ENCODE measurements around the gene TUBB4B.

The TUBB4B gene

DNA sequence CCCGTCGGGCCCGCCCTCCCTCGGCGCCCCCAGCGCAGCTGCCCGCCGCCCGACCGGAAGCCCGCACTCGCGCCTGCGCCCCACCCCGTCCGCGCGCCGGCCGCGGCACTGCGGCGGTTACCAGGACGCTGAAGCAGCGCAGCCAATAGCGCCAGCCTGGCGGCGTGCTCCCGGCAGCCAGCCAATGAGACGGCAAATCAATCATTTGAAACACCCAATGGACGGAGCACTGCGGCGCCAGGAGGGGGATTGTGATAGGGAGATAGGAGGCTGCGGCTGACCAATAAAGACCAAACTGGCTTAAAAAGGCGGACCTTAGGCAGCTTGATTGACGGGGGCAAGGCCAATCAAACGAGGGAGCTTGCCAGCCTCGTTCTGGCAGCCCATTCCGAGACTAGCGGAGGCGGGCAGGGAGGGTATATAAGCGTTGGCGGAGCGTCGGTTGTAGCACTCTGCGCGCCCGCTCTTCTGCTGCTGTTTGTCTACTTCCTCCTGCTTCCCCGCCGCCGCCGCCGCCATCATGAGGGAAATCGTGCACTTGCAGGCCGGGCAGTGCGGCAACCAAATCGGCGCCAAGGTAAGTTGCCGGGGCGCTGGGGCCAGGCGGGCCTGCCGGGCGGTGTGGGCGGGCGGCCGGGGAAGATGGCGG is at the start of gene TUBB4B:
TSS of gene TUBB4B (plus strand) at position 447 of the 649 bp plus-strand sequence. CDS start at position 521, 74 bp downstream.
- DNase-seq, result peak; percentile 97

DNA sequence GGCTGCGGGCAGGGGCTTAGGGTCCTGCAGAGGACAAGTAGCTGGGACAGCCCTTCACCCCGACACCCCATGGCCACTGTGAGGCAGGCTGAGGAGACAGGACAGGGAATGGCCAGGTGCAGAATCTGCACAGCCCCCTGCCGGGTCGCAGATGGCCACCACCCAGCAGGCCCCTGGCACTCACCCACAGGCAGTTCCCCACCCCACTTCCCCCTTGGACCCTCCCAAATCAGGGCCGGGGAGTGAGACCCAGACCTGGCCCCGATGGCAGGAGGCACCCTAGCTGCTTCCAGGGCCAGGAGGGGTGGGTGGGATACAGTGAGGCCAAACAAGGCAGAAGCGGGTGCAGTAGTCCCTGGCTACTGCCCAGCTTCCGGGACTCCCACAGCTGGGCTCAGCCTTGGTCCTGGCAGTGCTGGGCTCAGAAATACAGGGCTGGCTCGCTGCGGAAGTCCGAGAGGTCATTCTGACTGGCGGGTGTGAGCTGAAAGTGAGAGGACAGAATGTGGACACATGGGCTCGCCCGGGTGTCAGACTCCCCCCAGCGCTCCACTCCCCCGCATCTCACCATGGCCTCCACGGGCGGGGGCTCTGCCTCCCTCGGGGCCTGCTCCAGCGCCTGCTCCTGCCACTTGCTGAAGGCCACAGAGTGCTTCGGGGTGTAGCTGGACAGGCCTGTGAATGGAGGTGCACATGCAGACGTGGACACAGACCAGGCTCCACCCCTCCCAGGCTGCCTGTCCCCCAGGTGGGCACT is 49.2 kb upstream of the TUBB4B start:
- no peak for DNase-seq

DNA sequence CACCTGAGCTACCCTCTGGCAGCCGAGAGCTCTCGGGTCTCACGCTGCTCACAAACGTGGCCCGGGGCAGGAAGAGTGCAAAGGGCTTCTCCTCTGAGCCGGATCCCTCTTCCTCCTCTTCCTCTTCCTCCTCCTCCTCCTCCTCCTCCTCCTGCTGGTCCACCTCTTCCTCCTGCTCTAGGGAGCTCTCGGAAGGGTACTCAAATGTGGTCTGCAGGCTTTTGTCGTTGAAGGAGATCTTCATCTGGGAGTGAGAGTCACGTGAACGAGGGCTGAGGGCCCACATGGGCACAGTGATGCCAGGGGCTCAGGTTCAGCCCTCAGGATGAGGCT is 48.7 kb upstream of the TUBB4B start:
- no peak for DNase-seq

DNA sequence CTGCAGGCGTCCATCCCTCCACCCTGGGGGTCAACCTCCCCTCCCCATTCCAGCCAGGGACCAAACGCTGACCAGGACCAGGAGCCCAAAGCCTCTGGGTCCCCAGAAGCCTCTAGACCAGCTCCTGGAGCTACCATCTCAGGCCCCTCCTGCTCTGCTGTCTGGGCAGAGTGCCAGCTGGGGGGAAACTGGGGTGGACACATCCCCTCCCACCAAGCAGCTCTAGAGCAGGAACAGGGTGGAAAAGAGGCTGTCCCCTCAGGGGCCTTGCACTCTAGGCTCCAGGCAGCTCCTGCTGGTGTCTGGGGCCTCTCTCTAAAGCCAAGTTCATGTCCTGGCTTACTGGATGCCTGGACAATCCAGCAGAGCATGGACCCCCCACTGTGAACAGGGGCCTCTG is 48.2 kb upstream of the TUBB4B start:
- no peak for DNase-seq

DNA sequence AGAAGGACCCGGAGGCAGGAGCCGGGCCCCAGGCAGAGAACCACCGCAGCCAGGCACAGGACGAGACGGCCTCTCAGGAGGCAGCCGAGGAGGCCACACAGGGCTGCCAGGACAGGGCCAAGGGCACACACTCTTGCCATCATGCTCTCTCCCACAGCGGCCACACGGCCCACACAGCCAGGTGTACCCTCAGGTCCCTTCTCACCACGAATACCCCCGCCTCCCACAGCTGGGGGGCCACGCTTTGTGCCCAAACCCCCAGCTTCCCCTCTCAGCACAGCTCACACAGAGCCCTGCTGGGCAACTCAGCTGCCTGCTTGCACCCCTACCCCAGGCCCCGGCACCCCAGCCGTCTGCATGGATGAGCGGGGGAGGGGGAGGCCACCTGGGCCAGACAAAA is 47.3 kb upstream of the TUBB4B start:
- DNase-seq, result no peak

DNA sequence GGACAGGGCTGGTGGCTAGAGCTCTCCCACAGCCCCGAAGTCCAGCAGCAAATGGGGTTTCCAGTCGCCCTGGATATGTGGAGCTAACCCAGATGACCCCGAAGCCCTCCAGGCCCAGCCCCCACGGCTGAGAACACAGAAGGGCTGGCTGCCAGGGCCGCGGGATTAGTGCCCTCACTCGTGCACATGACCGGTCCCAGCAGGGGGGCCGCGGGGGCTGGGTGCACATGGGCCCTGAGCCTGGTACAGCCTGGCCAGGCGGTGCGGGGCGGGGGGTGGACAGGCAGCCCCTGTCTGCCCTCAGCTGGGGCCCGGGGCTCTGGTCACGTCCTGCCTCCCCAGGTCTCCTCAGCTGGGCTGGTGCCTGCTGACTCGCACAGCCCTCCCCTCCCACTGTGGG is 46.7 kb upstream of the TUBB4B start:
- DNase-seq, result no peak

DNA sequence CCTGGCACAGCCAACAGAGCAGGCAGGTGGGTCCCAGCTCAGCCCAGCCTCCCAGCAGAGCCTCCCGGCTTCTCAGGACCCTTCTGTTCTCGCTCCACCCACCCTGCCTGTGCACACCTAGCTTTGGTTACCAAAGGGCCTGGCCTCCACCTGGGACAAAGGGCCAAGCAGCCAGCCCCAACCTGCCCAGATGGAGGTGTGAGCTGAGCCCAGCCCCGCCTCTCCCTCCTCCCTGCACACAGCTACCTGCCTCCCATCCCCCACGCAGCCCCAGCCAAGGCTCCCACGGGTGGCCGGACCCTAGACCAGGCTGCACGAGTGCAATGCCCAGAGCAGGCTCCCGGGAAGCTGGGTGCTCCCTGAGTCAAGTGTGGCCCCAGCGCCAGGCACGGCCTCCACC is 46.2 kb upstream of the TUBB4B start:
- DNase-seq, result no peak

DNA sequence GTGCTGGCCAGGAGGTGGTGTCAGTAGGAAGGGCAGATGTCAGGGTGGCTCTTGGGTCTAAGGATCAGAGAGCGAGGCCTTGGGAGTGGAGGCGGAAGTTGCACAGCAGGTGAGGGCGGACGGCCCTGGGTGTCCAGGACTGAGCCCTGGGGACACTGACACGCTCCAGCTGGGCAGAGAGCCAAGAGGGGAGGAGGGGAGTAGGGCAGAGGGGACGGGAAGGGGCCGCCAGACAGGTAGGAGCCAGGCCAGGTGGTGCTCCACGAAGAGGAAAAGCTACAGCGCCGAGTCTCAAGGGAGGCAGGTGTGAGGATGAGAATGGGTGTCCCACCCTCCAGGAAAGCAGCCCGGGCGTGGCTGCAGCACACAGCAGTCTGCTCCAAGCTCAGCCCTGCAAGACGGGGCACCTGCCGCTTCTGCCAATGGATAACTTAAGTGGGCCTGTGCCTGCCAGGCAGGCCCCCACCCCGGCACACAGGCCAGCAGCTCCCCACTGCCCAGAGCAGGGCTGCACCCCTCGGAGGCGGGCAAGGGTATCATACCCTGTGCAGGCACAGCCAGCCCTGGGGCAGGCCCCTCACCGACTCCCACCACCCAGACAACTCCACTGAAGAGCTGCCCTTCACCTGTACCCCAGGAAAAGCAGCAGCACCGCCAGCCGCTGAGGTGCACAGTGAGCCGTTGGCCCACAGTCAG is 45.4 kb upstream of the TUBB4B start:
- no peak for DNase-seq

DNA sequence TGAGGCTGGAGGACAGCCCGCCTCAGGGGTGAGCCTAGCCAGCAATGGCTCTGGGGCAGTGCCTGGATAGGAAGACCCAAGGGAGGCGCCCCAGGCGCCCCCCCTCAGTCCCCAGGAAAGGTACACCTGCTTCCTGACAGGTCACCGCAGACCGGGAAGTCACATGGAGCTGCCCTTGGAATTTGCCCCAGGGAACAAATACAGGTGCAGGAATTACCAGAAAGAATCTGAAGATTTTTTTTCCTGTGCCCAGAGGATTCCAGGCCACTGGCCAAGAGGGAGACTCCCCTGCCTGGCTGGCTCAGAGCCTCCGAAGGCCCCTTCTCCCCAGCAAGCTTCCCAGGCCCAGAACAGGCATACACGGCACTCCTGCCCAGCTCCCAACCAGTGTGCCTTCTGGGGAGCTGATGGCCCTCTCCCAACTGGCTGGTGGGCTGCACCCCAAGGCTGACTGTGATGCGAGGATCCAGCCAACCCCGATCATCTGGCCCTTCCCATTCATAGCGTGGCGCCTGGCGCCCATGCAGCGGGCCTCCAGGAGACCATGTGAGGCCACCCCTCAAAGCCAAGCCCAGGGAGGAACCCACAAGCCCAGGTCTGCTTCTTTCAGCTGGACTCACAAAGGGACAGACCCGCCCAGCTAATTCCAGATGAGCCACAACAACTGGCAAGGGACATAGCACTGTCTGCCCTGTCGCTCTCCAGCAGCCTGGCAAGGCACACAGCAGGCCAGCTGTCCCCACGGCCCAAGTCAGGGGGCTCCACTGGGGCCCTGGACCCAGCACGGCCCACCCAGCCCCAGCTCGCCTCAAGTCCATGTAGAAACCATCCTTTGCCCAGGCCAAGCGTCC is 42.8 kb upstream of the TUBB4B start:
- DNase-seq, result no peak

DNA sequence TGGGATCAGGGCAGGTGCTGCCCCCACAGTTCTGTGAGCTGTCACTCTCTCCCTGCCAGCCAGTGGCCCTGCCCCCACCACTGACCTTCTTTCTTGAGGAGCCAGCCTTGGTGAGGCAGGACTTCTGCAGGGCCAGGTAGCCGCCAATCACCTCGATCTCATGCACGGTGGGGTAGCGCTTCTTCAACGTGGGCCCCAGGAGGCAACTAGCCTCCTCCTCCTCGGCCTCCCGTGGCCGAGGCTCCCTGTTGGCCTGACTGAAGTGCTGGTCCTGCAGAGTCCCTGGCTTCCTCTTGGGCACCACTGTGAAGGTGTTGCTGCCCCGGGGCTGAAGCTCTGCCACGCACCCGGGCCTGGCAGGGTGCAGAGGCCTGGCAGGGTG is 42.2 kb upstream of the TUBB4B start:
- no peak for DNase-seq

DNA sequence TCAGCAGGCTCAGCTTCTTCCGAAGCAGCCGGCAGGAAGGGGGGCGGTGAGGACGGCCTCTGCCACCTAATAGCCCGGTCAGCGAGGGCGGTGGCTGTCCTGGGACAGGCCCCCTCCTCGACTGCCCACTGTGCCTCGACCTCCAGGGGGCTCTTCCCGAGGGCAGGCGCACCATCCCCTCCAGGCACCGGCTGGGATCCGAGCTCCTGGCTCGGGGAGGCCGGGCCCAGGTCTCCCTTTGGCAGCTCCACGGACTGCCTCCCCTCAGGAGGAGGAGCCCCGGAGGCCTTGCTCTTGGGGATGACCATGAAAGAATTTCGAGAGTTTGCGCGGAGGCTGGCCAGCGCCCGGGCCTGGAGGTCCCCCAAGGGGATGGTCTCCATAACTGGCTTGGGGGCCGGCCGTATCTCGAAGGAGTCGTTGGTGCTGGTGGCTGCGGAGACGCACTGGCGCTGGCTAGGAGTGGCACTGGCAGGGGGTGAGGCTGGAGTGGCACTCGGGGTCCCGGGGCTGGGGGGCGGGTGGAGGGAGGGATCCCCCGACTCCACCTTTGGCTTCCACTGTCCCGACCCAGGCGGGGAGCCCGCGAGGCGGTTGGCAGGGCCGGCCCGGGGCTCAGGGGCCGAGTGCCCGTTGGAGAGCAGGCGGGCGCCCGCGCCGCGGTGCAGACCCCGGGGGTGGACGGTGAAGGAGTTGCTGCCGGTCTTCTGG is 41.5 kb upstream of the TUBB4B start:
- peak; percentile 24 for DNase-seq

DNA sequence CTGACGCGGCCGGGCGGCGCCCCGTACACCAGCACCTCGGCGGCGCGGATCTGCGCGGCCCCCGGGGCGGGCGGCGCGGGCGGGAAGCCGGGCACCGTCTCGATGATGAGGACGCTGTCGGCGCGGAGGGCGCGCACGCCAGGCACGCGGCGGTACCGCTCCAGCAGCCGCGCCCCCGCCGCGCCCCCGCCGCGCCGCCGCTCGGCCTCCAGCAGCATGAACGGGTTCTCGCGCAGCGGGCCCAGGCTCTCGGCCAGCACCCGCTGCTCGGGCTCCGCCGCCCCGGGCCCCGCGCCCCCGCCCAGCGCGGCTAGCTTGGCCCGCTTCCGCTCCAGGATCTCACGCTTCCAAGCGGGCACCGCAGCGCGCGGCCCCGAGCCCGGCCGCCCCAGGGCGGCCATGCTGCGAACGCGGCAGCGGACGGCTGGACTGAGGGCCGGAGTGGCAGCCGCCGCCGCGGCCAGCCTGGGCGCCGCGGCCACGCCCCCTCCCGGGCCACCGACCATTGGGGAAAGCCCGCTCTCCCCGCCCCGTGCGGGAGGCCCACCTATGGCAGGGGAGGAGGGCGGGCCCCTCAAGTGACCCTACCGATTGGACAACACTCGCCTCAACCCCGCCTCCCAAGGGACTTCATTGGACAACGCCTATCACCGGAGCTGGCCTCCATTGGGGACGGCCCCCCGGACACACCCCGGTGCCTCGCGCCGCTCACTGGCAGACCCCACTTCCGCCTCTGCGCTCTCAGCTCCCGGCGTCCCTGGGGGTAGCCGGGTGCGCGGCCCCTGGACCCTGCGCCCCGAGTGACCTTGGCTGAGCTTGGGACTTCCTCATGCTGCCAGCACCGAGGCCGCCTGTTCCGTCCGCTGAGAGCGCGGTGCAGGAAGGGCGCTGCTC is 40.5 kb upstream of the TUBB4B start, which contains the start of gene TPRN:
TSS of gene TPRN (minus strand) at position 431 of the 894 bp plus-strand sequence. CDS start at position 401, 30 bp downstream.
- peak; percentile 100 for DNase-seq

DNA sequence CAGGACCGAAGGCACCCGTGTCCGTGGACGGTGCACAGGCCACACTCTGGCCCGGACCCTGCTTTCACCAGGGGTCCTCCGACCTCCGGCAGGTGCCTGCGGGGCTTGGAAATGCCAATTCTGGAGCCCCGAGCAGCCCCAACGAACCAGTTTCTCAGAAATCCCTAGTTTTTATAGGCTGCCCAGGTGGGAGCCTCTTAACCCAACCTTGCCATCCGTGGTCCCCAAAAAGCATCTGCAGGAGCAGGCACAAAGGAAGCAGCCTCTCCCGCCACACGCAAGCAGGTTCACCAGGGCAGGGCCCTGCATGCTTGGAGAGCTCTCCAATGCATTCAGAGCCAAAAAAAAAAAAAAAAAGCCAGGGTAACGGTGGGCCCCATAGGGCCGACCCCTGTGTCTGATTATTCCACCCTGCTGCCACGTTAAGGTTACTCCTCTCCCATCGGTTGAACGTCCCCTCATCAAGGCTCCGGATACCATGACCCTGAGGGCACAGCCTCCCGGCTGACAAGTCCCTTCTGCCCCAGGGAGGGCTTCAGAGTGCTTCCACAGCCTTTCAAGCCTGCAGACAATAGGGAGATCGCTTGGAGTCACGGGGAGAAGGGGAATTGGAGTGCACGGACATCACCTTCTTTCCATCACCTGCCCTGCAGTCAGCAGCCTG is 39.8 kb upstream of the TUBB4B start:
- no peak for DNase-seq

DNA sequence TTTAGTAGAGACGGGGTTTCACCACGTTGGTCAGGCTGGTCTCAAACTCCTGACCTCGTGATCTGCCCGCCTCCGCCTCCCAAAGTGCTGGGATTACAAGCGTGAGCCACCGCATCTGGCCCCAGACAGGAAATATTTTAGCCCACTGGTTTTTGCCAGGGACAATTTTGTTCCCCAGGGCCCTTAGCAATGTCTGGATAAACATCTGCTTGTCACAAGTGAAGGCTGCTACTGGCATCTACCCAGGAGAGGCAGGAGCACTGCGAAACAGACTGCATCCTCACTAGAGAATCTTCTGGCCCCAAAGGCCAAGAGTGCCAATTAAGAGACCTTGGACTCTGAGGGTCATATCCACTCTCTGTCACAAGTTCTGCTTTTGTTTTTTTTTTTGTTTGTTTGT is 38.1 kb upstream of the TUBB4B start:
- no peak for DNase-seq

DNA sequence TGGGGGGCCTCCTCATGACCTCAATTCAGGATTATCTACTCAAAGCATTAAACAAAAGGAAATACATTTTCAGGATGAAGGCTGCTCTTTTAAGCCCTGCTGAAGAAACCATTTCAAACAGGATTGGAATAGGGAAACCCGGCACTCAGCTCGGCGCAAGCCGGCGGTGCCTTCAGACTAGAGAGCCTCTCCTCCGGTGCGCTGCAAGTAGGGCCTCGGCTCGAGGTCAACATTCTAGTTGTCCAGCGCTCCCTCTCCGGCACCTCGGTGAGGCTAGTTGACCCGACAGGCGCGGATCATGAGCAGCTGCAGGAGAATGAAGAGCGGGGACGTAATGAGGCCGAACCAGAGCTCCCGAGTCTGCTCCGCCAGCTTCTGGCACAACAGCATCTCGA is 36.4 kb upstream of the TUBB4B start:
- no peak for DNase-seq

DNA sequence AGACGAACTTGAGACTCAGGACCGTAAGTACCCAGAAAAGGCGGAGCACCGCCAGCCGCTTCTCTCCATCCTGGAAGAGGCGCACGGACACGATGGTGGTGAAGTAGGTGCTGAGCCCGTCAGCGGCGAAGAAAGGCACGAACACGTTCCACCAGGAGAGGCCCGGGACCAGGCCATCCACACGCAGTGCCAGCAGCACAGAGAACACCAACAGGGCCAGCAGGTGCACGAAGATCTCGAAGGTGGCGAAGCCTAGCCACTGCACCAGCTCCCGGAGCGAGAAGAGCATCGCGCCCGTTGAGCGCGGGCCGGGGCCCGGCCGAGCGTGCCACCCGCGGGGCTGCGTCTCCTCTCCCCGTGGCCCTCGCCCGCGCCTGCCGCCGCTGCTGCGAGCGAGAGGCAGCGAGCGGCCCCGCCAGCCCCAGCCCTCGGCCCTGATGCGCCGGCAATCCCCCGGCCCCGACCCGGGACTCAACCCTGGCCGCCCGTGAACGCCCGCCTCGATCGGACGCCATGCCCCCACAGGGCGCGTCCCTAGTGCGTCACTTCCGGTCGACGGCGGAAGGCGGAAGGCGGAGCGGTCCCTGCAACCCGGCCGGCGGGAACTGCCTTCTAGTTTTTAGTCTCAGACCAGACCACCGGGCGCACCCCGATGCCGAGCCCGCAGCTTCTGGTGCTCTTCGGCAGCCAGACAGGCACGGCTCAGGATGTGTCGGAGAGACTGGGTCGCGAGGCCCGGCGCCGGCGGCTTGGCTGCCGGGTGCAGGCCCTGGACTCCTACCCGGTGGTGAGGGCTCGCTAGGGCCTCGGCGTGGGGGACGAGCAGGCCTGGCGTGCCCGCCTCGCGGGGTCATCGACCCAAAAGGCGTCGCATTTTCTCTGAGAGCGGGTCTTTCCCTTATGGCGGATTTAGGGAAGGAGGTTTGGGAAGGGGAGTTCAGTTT is 35.7 kb upstream of the TUBB4B start, which contains the start of the genes NDOR1 and TMEM203:
TSS of gene NDOR1 (plus strand) at position 575 of the 944 bp plus-strand sequence. CDS start at position 653, 78 bp downstream.
TSS of gene TMEM203 (minus strand) at position 523 of the 944 bp plus-strand sequence. CDS start at position 289, 234 bp downstream.
- peak; percentile 97 for DNase-seq

DNA sequence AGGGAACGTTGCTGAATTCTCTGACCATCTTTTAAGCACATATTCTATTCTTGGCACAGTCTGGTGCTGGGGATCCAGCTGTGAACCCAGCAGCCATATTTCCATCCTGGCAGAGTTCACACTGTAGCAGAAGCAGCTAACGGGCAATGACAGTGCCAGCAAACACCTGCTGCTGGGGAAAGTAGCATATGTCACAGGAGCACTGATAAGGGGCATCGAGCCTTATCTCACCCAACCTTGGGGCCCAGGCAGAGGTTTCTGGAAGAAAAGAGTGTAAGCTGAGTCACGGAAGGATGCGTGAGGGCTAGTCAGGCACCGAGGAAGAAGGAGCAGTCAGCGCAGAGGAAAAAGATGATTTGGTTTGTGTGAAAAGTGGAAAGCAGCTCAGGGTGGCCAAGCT is 34.5 kb upstream of the TUBB4B start:
- no peak for DNase-seq

DNA sequence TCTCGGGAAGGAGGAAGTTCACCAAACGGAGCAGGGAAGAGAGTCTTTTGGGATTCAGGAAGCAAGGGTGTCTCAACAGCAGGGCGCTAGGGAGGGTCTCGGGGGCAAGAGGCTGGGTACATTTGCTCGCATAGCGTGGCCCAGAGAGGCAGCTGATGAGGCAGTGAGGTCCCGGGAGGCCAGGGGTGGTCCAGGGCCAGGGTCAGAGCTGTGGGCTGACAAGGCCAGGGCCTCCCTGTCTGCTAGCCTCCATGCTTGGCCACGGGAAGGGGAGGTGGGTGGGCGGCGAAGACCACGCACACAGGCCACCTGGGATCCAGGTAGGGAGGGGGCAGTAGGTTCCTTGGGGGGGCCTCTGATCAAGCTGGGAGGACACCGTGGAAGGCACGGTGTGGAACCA is 29.6 kb upstream of the TUBB4B start:
- no peak for DNase-seq

DNA sequence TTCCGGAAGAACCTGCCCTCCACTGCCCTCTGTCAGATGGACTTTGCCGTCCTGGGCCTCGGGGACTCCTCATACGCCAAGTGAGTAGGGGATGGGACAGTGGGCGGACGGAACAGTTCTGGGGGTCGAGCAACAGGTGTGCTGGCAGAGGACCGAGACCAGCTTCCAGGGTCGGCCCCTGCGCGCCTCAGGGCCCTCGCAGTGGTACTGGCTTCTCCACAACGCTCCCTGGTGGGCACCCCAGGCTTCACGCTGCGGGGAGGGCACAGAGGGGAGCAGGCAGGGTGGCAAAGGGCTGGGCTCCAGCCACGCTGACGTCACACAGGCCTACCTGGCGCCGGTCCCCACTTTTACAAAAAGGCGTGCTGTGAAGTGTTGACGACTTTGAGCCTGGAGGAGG is 28.6 kb upstream of the TUBB4B start:
- no peak for DNase-seq
